ENCODE data around the gene RXRG. TPM values are rescaled to one million over a fixed set of nuclear protein-coding genes. Genes with fewer than 3 reads are reported as not detected.

Gene RXRG
- total and polyA plus RNA-seq, 2 experiments from 2014 or later: not detected

DNA sequence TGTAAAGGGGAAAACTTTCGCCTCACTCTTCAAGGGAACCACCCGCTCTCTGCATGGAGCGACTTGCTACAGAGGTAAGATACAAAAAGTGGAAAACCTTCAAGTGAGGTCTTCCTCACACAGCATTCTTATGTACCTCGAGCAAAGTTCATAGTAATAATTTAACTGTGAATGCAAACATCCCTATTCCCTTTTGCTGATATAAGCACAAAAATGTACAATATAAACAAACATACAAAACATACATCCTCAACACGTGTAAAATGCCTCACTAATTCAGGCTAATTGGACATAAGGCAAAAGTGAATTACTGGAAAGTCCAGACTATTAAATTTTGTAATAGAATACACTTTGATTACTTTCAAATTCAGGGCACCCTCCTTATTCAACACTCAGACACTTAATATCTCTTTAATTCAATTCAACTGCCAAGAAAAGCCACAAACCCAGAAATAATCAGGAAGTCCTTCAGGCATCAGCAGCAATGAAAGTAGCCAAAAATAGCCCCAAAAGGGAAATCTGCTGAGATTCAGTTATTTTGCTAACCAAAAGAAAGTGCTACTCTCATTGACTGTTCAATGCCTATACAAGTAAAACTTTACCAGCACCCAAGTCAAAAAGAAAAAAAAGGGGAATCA lies 73.2 kb downstream of the RXRG start:
- in situ Hi-C loops (cut with MboI): no loop called here
- no peaks in the 10 kb centered on the region for H3K9me2 ChIP-seq (ENCODE audit: insufficient read depth)
- no peaks in the 10 kb centered on the region for H3K9me3 ChIP-seq (ENCODE audit: low read depth)
- peak; percentile 32 for DNase-seq
- no peaks in the 10 kb centered on the region for H4K20me1 ChIP-seq (ENCODE audit: insufficient read depth)
- no peak overlapping the region for H3K27ac ChIP-seq
- 76 to 86% methylated on average over 5 of the region's 5 CpGs for WGBS, 2 experiments (ENCODE audit: low coverage in 1 of 2, low lambda C conversion rate in 2 of 2, missing lambda C conversion rate in 2 of 2)
- H3K9ac ChIP-seq: no peak overlapping the region
- H3K4me1 ChIP-seq (ENCODE audit: insufficient read depth): peaks cover 9% of the 10 kb centered on the region
- no peak overlapping the region for H3K4me2 ChIP-seq (ENCODE audit: unreplicated experiment)
- H3K79me2 ChIP-seq (ENCODE audit: insufficient read depth): no peaks in the 10 kb centered on the region
- peaks cover 12% of the 10 kb centered on the region for H3K27me3 ChIP-seq (replicated peaks; ENCODE audit: insufficient read depth)
- no peak for TF ChIP-seq EZH2 (IDR thresholded peaks at IDR 0.05; ENCODE audit: insufficient read depth, poor library complexity, severe bottlenecking)
- no peak for TF ChIP-seq EZH2phosphoT487 (IDR thresholded peaks at IDR 0.05; ENCODE audit: insufficient read depth, low read depth)
- H3F3A ChIP-seq (ENCODE audit: insufficient read depth): peaks cover 14% of the 10 kb centered on the region
- H3K4me3 ChIP-seq: no peak overlapping the region
- no peaks in the 10 kb centered on the region for H3K36me3 ChIP-seq (ENCODE audit: low read depth)
- H2AFZ ChIP-seq: no peak overlapping the region

DNA sequence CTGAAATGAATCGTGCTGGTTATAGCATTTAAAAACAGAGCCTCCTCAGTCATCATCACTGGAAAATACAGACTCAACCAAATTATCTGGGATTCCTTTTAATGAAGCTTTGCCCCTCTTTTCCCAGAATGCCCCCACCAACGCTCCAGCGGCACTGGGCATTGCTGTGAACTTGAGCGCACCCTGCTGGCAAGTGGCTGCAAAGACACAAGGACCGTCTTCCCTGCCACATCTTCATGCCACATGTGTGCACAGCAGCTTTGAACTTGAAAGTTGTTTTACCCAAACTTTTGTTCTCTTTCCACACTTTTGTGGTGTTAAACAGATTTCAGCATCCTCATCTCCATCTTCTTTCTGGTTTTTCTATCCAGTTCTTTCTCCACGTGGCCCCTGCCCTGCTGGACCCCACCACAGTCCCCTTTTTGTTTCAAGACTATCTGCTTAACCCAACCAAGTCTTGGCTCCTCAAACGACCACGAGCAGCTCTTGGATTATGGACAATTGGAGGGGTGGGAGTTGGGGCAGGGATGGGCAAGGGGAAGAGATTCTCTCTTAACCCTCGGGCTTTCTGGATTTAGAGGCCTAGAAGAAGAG lies 75.6 kb downstream of the RXRG start:
- 19 to 20% methylated on average over 9 of the region's 9 CpGs for WGBS, 2 experiments (ENCODE audit: low coverage in 1 of 2, low lambda C conversion rate in 2 of 2, missing lambda C conversion rate in 2 of 2)
- no peak overlapping the region for H3K4me3 ChIP-seq

DNA sequence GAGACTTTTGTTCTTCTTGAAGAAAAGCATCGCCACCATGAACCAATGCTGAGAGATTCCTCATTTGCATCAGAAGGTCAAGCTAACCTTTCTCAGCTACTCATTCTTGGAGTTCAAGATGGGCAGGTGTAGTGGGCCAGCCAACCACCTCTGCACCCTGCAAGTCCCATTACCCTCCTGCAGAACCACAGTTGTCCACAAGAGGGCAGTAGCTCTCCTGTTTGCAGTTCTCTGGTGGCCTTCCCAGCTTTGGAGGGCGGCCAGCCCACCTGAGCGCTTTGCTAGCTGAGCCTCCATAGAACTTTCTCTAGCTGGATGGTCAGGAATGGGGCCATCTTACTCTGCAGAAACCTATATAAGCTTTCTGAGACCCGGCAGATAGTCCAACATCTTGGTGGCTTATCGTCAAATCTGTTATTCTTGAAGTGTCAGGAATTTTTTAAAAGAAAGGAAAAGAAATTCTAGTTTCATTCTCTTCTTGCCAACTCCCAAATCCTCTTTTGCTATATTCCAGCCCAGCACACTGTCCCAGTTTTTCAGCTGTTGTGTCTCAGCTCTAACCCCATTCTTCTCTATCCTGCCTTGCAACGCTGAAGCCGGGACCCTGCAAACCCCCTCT lies 77.4 kb downstream of the RXRG start:
- Histone ChIP-seq H4K20me1 (ENCODE audit: insufficient read depth) (no peaks in the 10 kb centered on the region), H3K9me2 (ENCODE audit: insufficient read depth) (no peaks in the 10 kb centered on the region), H3K27ac (no peak overlapping the region), H3K4me2 (ENCODE audit: unreplicated experiment) (no peak overlapping the region), H3F3A (ENCODE audit: insufficient read depth) (peaks cover 4% of the 10 kb centered on the region; the same call in 1 of the 2 replicates), H2AFZ (no peak overlapping the region), H3K4me1 (ENCODE audit: insufficient read depth) (peaks cover 13% of the 10 kb centered on the region), H3K36me3 (ENCODE audit: low read depth) (no peaks in the 10 kb centered on the region), H3K4me3 (no peak overlapping the region), H3K79me2 (ENCODE audit: insufficient read depth) (no peaks in the 10 kb centered on the region), H3K9me3 (ENCODE audit: low read depth) (no peaks in the 10 kb centered on the region), H3K9ac (no peak overlapping the region), H3K27me3 (replicated peaks; ENCODE audit: insufficient read depth) (peaks cover 19% of the 10 kb centered on the region)
- 43 to 44% methylated on average over 7 of the region's 7 CpGs for WGBS, 2 experiments (ENCODE audit: low coverage in 1 of 2, low lambda C conversion rate in 2 of 2, missing lambda C conversion rate in 2 of 2)
- in situ Hi-C loops (cut with MboI): no loop called here
- peak; percentile 62 for DNase-seq
- no peak for TF ChIP-seq EZH2phosphoT487 (IDR thresholded peaks at IDR 0.05; ENCODE audit: insufficient read depth, low read depth)
- TF ChIP-seq EZH2 (IDR thresholded peaks at IDR 0.05; ENCODE audit: insufficient read depth, poor library complexity, severe bottlenecking): no peak

More for the DNA sequence above, 75.6 kb downstream of the RXRG start:
- Histone ChIP-seq H3K4me1 (ENCODE audit: insufficient read depth) (peaks cover 12% of the 10 kb centered on the region), H3K9ac (no peak overlapping the region), H3K27ac (no peak overlapping the region), H2AFZ (no peak overlapping the region), H3F3A (ENCODE audit: insufficient read depth) (peaks cover 4% of the 10 kb centered on the region; the same call in 1 of the 2 replicates), H3K27me3 (replicated peaks; ENCODE audit: insufficient read depth) (peaks cover 19% of the 10 kb centered on the region), H3K79me2 (ENCODE audit: insufficient read depth) (no peaks in the 10 kb centered on the region), H3K36me3 (ENCODE audit: low read depth) (no peaks in the 10 kb centered on the region), H4K20me1 (ENCODE audit: insufficient read depth) (no peaks in the 10 kb centered on the region), H3K9me2 (ENCODE audit: insufficient read depth) (no peaks in the 10 kb centered on the region), H3K9me3 (ENCODE audit: low read depth) (no peaks in the 10 kb centered on the region), H3K4me2 (ENCODE audit: unreplicated experiment) (no peak overlapping the region)
- DNase-seq: peak; percentile 75
- no peak for TF ChIP-seq EZH2phosphoT487 (IDR thresholded peaks at IDR 0.05; ENCODE audit: insufficient read depth, low read depth)
- no peak for TF ChIP-seq EZH2 (IDR thresholded peaks at IDR 0.05; ENCODE audit: insufficient read depth, poor library complexity, severe bottlenecking)
- in situ Hi-C loops (cut with MboI): no loop called here

DNA sequence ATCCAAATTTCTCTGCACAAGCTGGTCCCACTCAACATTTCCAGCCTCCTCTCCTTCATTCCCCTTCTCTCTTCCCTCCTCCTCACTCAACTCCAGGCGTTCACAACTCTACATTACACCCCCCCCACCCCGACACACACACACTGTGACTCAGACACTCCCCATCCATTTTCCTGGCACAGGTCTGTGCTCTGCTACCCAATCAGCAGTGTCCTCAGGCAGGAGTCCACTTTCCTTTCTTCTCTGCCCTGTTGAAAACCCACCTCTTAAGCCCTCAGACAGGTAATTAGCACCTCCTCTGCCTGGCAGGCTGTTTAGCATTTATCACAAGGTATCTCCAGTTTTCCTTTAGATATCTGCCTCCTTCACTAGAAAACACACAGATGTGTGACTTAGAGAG lies 79.6 kb downstream of the RXRG start:
- Histone ChIP-seq H4K20me1 (ENCODE audit: insufficient read depth) (no peaks in the 10 kb centered on the region), H3K79me2 (ENCODE audit: insufficient read depth) (no peaks in the 10 kb centered on the region), H3F3A (ENCODE audit: insufficient read depth) (peaks cover 4% of the 10 kb centered on the region; the same call in 1 of the 2 replicates), H2AFZ (no peak overlapping the region), H3K4me1 (ENCODE audit: insufficient read depth) (peaks cover 13% of the 10 kb centered on the region), H3K27ac (no peak overlapping the region), H3K9me3 (ENCODE audit: low read depth) (no peaks in the 10 kb centered on the region), H3K4me3 (no peak overlapping the region), H3K9ac (no peak overlapping the region), H3K36me3 (ENCODE audit: low read depth) (no peaks in the 10 kb centered on the region), H3K27me3 (replicated peaks; ENCODE audit: insufficient read depth) (peaks cover 12% of the 10 kb centered on the region), H3K4me2 (ENCODE audit: unreplicated experiment) (no peak overlapping the region), H3K9me2 (ENCODE audit: insufficient read depth) (no peaks in the 10 kb centered on the region)
- TF ChIP-seq EZH2 (IDR thresholded peaks at IDR 0.05; ENCODE audit: insufficient read depth, poor library complexity, severe bottlenecking) (no peak), EZH2phosphoT487 (IDR thresholded peaks at IDR 0.05; ENCODE audit: insufficient read depth, low read depth) (no peak)
- 0 to 2% methylated on average over 2 of the region's 2 CpGs for WGBS, 2 experiments (ENCODE audit: low coverage in 1 of 2, low lambda C conversion rate in 2 of 2, missing lambda C conversion rate in 2 of 2)
- in situ Hi-C loops (cut with MboI): no loop called here
- peak; percentile 64 for DNase-seq

Measured in GM23248 (cell line).